ENCODE results near the gene BACH2. TPM values are rescaled to one million over a fixed set of nuclear protein-coding genes. Genes with fewer than 3 reads are reported as not detected.
"Not testable (repeated sequence)": the region's sequence is repeated elsewhere in the genome, so short reads cannot be mapped to it uniquely, and the experiment has no call there.

Gene BACH2
- total and polyA plus RNA-seq, 2 donors, result 0.90 to 7.5 TPM

DNA sequence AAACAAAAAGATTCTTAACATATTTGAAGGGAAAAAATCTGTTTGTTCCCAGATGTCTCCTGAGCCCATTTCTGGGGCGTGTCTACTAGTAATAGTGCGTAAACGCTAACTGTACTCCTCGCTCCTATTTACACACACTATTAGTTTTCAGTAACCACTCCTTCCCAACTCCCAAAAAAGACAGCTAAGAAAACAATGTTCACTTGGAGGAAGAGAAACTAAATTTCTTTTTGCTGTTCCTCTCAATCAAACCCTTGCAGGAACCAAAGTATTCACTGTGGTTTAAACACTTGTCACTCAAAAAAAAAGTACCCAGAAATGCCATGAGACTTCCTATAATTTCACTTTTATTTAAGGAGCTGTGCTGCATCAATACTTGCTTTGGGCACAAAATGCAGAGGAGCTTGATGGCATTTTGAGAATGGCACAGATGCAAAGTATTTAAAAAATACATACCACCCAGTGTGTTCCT, 118.2 kb downstream of the BACH2 start:
- Histone ChIP-seq H3K27ac (ENCODE audit: low read depth) (no peak overlapping the region), H3K4me3 (ENCODE audit: low read depth, low read length) (no peak overlapping the region), H3K36me3 (ENCODE audit: insufficient read depth) (no peaks in the 10 kb centered on the region), H3K4me1 (ENCODE audit: insufficient read depth) (no peaks in the 10 kb centered on the region)
- no peak for DNase-seq (ENCODE audit: extremely low spot score)
- 60% methylated on average over 4 of the region's 4 CpGs for WGBS

DNA sequence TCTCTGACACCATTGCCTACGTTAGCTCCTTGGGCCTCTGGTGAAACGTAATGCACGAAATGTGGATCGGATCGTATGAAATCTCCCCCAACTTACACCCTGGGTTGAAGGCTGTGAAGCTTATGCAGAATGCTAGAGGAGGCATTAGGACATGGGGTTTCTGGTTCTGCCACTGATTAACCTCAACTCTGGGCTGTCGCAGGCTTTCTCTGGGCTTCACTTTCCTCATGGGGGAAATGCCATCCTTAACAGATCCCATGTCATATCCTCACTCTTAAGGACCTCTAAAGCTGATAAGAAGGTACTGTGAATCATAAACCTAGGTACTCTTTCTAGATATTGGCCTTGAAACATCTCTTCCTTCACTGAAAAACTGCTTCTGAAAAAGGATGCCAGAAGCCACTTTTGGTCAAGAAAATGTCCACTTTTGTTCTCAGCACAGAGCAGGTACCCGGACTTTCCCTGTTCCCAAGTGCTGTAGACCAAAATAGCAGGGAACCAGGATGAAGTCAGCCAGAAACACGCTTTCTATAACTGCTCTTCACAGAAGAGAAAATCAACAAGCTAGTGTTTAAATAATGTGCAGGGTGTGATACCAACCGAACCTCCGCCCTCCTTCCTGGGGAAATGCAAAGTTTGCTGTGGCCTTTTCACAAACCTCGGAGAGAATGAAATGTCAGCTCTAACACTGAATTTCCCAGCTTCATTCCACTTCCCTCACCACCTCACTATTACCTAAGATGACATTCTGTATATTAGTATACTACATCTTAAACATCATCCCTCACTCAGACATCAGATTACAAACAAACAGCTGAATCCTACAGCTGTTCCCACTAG, 118.9 kb downstream of the BACH2 start:
- DNase-seq (ENCODE audit: extremely low spot score), result no peak
- no peak overlapping the region for H3K27ac ChIP-seq (ENCODE audit: low read depth)
- H3K36me3 ChIP-seq (ENCODE audit: insufficient read depth), result no peaks in the 10 kb centered on the region
- H3K4me3 ChIP-seq (ENCODE audit: low read depth, low read length), result no peak overlapping the region
- no peaks in the 10 kb centered on the region for H3K4me1 ChIP-seq (ENCODE audit: insufficient read depth)
- WGBS, result 76% methylated on average over 11 of the region's 11 CpGs

DNA sequence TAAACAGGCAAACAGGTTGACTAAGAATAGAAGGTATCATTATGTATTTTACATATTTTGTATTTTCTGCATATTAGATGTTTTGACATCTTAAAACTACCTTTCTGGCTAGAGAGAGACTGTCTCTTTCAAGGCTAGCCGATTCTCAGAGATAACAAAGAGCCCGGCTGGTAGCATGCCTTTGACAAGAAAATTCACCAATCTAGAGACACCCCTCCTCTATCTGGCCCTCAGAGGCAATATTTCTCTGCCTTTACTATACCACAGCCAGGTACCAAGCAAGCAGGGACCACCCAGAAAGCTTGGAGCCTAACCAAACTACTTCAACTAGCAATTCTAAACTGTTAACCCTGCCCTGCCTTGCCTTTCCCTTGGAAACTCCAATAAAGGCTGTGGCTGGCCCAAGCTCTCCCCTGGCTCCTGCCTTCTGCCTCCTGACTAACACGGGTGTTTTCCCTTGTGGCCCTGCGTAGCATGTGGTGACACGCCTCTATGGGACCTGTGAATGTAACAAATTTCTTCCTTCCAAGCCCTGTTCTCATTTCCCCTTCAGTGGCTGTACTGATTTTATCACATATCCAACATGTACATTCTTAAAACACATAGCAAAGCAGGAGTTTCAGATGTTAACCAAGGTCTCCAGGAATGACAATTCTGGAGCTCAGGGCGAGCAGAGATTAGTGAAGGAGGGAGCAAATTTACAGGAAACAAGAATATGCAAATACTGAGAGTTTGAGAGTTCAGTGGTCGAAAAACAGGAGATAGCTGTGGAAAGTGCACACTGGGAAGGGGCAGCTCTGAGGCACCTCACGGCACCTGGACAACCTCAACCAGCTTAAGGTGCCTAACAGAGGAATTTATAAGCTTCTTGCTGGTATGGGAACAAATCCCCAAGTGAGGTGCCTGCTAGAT, 120.8 kb downstream of the BACH2 start:
- WGBS, result 78% methylated on average over 8 of the region's 8 CpGs
- H3K4me3 ChIP-seq (ENCODE audit: low read depth, low read length), result no peak overlapping the region
- no peaks in the 10 kb centered on the region for H3K4me1 ChIP-seq (ENCODE audit: insufficient read depth)
- no peak overlapping the region for H3K27ac ChIP-seq (ENCODE audit: low read depth)
- no peak for DNase-seq (ENCODE audit: extremely low spot score)
- no peaks in the 10 kb centered on the region for H3K36me3 ChIP-seq (ENCODE audit: insufficient read depth)

DNA sequence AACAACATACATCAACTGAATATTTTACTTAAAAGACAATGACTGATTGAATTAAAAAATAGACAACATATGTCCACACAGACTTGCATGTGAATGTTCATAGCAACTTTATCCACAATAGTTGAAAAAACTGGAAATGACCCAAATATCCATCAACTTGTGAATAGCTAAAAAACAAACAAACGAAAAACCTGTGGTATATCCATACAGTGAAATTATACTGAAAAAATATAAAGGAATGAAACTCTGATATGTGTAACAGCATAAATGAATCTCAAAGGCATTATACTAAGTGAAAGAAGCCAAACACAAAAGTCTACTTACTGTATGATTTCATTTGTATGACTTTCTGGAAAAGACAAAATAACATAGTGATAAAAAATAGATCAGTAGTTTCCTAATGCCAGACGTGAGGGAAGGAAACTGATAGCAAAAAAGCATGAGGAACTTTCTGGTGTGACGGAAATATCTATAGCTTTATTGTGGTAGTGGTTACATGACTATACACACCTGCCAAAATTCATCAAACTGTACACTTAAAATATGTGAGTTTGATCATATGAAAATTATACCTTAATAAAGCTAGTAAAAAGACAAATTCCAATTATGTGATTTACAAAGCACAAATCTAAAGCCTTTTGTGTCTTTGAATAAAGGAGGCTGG, 123.2 kb downstream of the BACH2 start:
- no peaks in the 10 kb centered on the region for H3K4me1 ChIP-seq (ENCODE audit: insufficient read depth)
- DNase-seq (ENCODE audit: extremely low spot score), result no peak
- H3K27ac ChIP-seq (ENCODE audit: low read depth), result no peak overlapping the region
- 84% methylated on average over 3 of the region's 3 CpGs for WGBS
- no peaks in the 10 kb centered on the region for H3K36me3 ChIP-seq (ENCODE audit: insufficient read depth)
- H3K4me3 ChIP-seq (ENCODE audit: low read depth, low read length), result no peak overlapping the region

DNA sequence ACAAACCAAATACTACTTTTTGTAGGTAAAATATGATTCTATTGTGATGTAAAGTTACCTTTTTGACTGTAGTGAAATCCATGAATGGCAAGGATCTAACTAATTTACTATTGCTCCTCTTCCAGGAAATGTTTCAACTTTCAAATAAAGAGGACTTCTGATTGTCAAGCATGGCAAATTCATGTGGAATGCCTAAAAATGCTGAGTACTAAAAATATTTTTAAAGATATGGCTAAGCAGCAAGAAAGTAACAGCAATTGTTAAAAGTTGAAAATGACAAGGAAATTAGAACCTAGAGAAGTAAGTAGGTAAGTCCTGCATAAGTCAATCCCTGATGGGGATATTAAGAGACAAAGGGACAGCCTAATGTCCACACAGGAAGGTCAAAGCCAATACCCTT, 126.0 kb downstream of the BACH2 start:
- no peaks in the 10 kb centered on the region for H3K36me3 ChIP-seq (ENCODE audit: insufficient read depth)
- no peak for DNase-seq (ENCODE audit: extremely low spot score)
- no peaks in the 10 kb centered on the region for H3K4me1 ChIP-seq (ENCODE audit: insufficient read depth)
- H3K4me3 ChIP-seq (ENCODE audit: low read depth, low read length), result no peak overlapping the region
- H3K27ac ChIP-seq (ENCODE audit: low read depth), result no peak overlapping the region

DNA sequence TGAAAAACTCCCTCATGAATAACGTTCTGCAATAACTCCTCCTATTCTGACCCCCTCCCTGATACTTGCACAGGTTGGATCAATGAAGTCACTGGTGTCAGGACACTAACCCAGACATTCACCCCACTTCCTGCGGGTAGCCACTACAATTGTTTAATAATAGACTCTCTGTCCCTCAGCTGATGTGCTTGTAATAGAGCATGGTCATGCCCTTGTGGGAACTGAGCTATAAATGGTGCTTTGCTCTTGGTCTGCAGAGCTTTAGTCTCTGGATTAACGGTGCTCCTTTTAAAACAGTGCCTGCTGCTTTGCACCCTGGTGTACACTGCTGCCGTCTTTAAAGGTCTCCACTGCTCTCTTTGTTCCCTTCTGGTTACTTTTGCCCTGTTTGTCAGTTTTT, 127.3 kb downstream of the BACH2 start:
- 22% methylated on average over 4 of the region's 4 CpGs for WGBS
- no peak overlapping the region for H3K4me3 ChIP-seq (ENCODE audit: low read depth, low read length)
- no peak overlapping the region for H3K27ac ChIP-seq (ENCODE audit: low read depth)
- no peaks in the 10 kb centered on the region for H3K4me1 ChIP-seq (ENCODE audit: insufficient read depth)
- DNase-seq (ENCODE audit: extremely low spot score), result no peak
- no peaks in the 10 kb centered on the region for H3K36me3 ChIP-seq (ENCODE audit: insufficient read depth)

DNA sequence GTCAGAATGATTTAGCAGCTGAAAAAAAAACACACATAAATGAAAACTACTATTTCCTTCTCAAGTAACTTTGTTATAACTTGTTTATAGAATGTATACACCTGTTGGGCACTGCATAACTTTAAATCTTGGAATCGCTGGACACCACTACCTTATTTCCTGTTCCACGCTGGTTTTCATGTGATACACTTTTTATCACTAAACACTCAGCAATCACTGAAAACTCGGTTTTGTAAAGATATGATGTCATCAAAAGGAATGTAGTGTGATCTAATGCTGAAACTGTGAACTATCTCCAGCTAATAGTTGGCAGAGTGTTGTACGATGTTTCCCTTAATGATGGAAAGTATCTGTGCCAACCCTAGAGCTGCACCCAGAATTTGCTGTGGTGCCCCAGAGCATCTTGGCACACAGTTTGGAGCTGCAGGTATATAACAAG, 127.9 kb downstream of the BACH2 start:
- no peaks in the 10 kb centered on the region for H3K4me1 ChIP-seq (ENCODE audit: insufficient read depth)
- H3K36me3 ChIP-seq (ENCODE audit: insufficient read depth), result no peaks in the 10 kb centered on the region
- 28% methylated on average over 4 of the region's 4 CpGs for WGBS
- DNase-seq (ENCODE audit: extremely low spot score), result peak; percentile 50
- no peak overlapping the region for H3K4me3 ChIP-seq (ENCODE audit: low read depth, low read length)
- no peak overlapping the region for H3K27ac ChIP-seq (ENCODE audit: low read depth)

DNA sequence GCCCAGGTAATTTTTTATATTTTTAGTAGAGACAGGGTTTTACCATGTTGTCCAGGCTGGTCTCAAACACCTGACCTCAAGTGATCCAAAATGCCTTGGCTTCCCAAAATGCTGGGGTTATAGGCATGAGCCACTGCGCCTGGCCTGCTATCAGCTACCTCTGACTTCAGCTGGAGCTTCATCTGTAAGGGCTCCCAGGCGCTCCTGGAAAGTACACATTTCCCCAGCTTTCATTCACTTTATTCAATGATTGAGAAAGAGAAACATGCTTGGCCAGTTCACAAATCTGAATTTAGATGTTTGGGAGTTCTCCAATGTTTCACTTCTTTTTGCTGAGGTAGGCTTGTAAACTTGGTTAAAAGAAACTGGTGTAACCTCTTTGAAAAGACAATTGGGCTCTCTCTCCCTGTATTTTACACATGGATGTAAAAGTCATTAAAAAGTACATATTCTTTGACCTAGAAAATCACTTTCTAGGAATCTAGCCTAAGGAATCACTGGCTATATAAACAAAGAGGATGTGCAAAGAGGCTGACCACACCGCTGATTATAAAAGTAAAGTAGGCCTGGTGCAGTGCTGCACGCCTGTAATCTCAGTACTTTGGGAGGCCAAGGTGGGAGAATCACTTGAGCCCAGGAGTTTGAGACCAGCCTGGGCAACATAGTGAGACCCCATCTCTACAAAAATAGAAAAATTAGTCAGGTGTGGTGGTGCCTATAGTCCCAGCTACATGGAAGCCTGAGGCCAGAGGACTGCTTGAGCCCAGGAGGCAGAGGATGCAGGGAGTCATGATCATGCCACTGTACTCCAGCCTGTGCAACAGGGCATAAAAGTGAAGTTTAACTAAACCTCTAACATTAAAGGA, 128.9 kb downstream of the BACH2 start:
- no peaks in the 10 kb centered on the region for H3K36me3 ChIP-seq (ENCODE audit: insufficient read depth)
- no peak overlapping the region for H3K4me3 ChIP-seq (ENCODE audit: low read depth, low read length)
- WGBS, result 78% methylated on average over 4 of the region's 4 CpGs
- H3K4me1 ChIP-seq (ENCODE audit: insufficient read depth), result no peaks in the 10 kb centered on the region
- no peak for DNase-seq (ENCODE audit: extremely low spot score)
- H3K27ac ChIP-seq (ENCODE audit: low read depth), result no peak overlapping the region

DNA sequence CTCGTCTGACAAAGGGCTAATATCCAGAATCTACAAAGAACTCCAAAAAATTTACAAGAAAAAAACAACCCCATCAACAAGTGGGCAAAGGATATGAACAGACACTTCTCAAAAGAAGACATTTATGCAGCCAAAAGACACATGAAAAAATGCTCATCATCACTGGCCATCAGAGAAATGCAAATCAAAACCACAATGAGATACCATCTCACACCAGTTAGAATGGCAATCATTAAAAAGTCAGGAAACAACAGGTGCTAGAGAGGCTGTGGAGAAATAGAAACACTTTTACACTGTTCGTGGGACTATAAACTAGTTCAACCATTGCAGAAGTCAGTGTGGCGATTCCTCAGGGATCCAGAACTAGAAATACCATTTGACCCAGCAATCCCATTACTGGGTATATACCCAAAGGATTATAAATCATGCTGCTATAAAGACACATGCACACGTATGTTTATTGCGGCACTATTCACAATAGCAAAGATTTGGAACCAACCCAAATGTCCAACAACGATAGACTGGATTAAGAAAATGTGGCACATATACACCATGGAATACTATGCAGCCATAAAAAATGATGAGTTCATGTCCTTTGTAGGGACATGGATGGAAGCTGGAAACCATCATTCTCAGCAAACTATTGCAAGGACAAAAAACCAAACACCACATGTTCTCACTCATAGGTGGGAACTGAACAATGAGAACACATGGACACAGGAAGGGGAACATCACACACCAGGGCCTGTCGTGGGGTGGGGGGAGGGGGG, 130.3 kb downstream of the BACH2 start:
- 89% methylated on average over 7 of the region's 7 CpGs for WGBS
- H3K4me1 ChIP-seq (ENCODE audit: insufficient read depth); H3K36me3 ChIP-seq (ENCODE audit: insufficient read depth); H3K4me3 ChIP-seq (ENCODE audit: low read depth, low read length); H3K27ac ChIP-seq (ENCODE audit: low read depth); DNase-seq (ENCODE audit: extremely low spot score): not testable (repeated sequence)

DNA sequence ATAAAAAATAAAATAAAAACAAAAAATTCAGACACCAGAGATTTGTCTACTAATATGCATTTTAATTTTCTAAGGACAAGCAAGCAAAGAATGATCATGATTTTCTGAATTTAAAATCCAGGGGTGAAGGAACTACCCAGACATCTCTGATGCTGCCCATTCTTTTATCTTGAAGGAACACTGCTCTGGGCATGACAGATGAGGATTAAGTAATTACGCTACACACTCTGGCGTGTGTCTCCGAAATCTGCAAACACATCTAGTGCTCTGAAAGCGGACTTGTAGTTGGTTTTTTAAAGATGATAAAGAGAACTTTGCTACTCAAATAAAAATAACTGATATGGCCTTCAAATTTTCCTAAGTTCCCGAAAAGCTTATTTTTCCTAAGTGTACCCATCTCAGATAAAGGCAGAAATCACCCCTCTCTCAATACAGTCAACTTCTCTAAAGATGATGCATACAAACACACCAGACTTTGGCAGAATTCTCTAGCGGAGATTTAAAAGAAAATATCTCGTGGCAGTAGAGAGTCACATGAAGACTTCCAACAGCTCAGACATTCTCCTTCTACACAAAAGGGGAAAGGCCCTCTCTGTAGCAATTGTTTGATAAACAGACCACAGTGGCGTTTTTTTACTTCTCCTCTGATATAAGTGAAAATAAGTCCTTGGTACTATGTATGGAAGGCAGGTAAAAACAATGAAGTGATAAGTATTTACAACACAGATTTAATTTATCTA, 133.8 kb downstream of the BACH2 start:
- no peaks in the 10 kb centered on the region for H3K4me1 ChIP-seq (ENCODE audit: insufficient read depth)
- H3K36me3 ChIP-seq (ENCODE audit: insufficient read depth), result no peaks in the 10 kb centered on the region
- H3K27ac ChIP-seq (ENCODE audit: low read depth), result no peak overlapping the region
- 70% methylated on average over 8 of the region's 8 CpGs for WGBS
- H3K4me3 ChIP-seq (ENCODE audit: low read depth, low read length), result no peak overlapping the region
- DNase-seq (ENCODE audit: extremely low spot score), result no peak

DNA sequence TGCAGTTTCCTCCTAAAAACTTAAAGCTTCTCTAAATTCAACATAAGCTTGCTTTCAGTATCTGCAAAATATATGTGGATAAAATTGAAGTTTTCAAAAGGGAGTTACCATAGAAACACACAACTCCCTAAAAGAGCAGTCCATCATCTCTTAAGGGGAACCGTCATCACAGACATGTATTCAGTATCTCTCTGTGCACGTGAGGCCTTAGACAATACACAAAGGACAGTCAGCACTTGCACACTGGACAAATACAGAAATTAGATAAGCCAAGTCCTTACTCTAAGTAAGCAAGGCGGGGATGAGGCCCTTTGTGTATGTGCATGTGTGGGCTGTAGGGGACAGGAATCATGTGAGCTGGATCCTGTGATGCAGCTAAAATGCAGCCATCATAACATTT, 136.6 kb downstream of the BACH2 start:
- no peaks in the 10 kb centered on the region for H3K4me1 ChIP-seq (ENCODE audit: insufficient read depth)
- DNase-seq (ENCODE audit: extremely low spot score), result no peak
- no peak overlapping the region for H3K27ac ChIP-seq (ENCODE audit: low read depth)
- no peak overlapping the region for H3K4me3 ChIP-seq (ENCODE audit: low read depth, low read length)
- no peaks in the 10 kb centered on the region for H3K36me3 ChIP-seq (ENCODE audit: insufficient read depth)
- WGBS, result 40% methylated on average over 3 of the region's 3 CpGs

DNA sequence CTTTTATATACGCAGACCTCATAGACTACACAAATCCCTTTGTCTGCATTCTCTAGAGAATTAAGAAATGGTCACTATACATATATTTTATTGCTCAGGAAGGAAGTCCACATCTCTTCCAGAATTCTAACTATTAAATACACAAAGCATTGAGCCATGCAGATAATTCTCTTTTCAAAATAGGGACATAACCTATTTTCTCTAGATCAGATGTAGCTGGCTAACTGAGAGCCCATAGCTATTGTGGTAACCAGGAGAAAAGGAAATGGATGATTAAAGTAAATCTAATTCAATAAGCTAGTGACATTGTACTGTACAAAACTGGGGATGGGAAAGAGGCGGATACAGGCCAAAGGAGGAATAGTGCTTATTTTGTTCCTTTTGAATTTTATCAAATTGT, 137.2 kb downstream of the BACH2 start:
- DNase-seq (ENCODE audit: extremely low spot score), result no peak
- no peak overlapping the region for H3K4me3 ChIP-seq (ENCODE audit: low read depth, low read length)
- H3K4me1 ChIP-seq (ENCODE audit: insufficient read depth), result no peaks in the 10 kb centered on the region
- H3K27ac ChIP-seq (ENCODE audit: low read depth), result no peak overlapping the region
- WGBS, result 87% methylated on average over 2 of the region's 2 CpGs
- H3K36me3 ChIP-seq (ENCODE audit: insufficient read depth), result no peaks in the 10 kb centered on the region
